BE2C (cell line): ENCODE data around the gene VTI1A.

Experiments
- DNase-seq: peaks from one replicate; pipeline ENCODE4 v3.0.0-alpha.2; 2020
- H3K27me3 ChIP-seq: fragments of 250-450 bp; sonication (Bioruptor Pico); 2 replicates; pipeline ENCODE4 v1.5.1; 2020; ENCODE audit warnings: mild to moderate bottlenecking
- H3K36me3 ChIP-seq: fragments of 250-450 bp; sonication (Bioruptor Pico); 2 replicates; pipeline ENCODE4 v1.5.1; 2020; ENCODE audit warnings: mild to moderate bottlenecking
- H3K4me1 ChIP-seq: fragments of 250-450 bp; sonication (Bioruptor Pico); 2 replicates; pipeline ENCODE4 v1.5.1; 2020
- H3K4me3 ChIP-seq: 2 replicates; pipeline ENCODE4 v1.5.1; 2011; ENCODE audit warnings: low read depth, low read length
- H3K9me3 ChIP-seq: fragments of 250-450 bp; sonication (Bioruptor Pico); 2 replicates; pipeline ENCODE4 v1.5.1; 2020
- TF ChIP-seq, protein P1 (sequence below): IDR thresholded peaks from 2 replicates; pipeline ENCODE4 v1.5.1; 2012; ENCODE audit warnings: mild to moderate bottlenecking, low read depth, low read length

The VTI1A gene

GRCh38 chr10:112791447-112791846 lies 344.4 kb downstream of the VTI1A start:
- DNase-seq, result no peak
- Histone ChIP-seq H3K27me3 (no peaks in the 10 kb centered on the region), H3K4me3 (no peak overlapping the region), H3K36me3 (no peaks in the 10 kb centered on the region), H3K4me1 (peaks cover 3% of the 10 kb centered on the region; the same call in 1 of the 2 replicates), H3K9me3 (no peaks in the 10 kb centered on the region)
- TF ChIP-seq, protein P1, sequence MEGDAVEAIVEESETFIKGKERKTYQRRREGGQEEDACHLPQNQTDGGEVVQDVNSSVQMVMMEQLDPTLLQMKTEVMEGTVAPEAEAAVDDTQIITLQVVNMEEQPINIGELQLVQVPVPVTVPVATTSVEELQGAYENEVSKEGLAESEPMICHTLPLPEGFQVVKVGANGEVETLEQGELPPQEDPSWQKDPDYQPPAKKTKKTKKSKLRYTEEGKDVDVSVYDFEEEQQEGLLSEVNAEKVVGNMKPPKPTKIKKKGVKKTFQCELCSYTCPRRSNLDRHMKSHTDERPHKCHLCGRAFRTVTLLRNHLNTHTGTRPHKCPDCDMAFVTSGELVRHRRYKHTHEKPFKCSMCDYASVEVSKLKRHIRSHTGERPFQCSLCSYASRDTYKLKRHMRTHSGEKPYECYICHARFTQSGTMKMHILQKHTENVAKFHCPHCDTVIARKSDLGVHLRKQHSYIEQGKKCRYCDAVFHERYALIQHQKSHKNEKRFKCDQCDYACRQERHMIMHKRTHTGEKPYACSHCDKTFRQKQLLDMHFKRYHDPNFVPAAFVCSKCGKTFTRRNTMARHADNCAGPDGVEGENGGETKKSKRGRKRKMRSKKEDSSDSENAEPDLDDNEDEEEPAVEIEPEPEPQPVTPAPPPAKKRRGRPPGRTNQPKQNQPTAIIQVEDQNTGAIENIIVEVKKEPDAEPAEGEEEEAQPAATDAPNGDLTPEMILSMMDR, result no peak

GRCh38 chr10:112792487-112793201 lies 345.6 kb downstream of the VTI1A start:
- TF ChIP-seq, protein P1, result no peak
- peaks cover 3% of the 10 kb centered on the region; the same call in 1 of the 2 replicates for H3K4me1 ChIP-seq
- H3K9me3 ChIP-seq, result no peaks in the 10 kb centered on the region
- peak; percentile 47 for DNase-seq
- H3K4me3 ChIP-seq, result peak overlapping the region; percentile 17
- H3K27me3 ChIP-seq, result no peaks in the 10 kb centered on the region
- H3K36me3 ChIP-seq, result no peaks in the 10 kb centered on the region

DNA sequence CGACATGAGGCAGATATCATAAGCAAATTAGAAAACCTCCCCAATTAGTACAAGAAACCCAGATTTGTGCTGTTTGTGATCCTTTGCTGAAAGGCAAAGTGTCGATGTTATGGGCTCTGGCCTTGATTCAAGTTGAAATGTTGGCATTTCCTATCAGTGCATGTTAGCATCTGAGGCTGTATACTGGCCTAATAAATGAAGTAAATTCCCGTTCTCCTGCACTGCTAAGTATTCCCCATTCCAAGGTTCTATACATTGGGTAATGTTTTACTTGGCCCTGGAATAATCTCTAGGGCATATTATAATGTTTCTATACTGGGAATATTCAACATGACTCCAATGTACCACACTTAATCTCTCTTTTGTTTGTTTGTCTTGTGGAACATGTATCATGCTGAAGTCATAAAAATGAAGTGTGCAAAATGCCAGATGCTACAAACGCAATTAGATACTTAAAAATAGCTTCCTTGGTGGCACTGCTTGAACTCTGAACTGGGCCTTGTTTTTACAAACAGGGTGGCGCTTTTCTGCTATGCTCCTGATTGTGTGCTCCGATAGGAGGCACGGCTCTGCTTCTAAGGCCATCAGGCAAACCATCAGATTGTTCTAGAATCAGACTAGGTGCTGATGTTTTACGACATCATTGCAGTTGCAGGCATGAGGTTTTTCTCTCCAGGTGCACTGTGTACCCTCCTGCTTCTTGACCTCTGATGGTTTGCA lies 346.3 kb downstream of the VTI1A start:
- TF ChIP-seq, protein P1, result no peak
- Histone ChIP-seq H3K36me3 (no peaks in the 10 kb centered on the region), H3K4me1 (peaks cover 3% of the 10 kb centered on the region; the same call in 1 of the 2 replicates), H3K9me3 (no peaks in the 10 kb centered on the region), H3K27me3 (no peaks in the 10 kb centered on the region), H3K4me3 (peak overlapping the region; percentile 17)
- no peak for DNase-seq

DNA sequence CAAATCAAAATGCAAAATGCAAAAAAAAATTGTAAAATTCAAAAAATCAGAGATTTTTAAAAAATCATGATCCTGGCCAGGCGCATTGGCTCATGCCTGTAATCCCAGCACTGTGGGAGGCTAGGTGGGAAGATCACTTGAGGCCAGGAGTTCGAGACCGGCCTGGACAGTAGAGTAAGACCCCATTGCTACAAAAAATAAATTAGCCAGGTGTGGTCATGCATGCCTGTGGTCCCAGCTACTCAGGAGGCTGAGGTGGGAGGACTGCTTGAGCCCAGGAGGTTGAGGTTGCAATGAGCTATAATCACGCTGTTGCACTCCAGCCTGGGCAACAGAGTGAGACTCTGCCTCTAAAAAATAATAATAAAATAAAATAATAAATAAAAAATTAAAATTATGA lies 347.2 kb downstream of the VTI1A start:
- Histone ChIP-seq H3K9me3 (no peaks in the 10 kb centered on the region), H3K27me3 (no peaks in the 10 kb centered on the region), H3K4me1 (peaks cover 3% of the 10 kb centered on the region; the same call in 1 of the 2 replicates), H3K36me3 (no peaks in the 10 kb centered on the region), H3K4me3 (no peak overlapping the region)
- DNase-seq, result no peak
- TF ChIP-seq, protein P1, result no peak

GRCh38 chr10:112795067-112795466 lies 348.1 kb downstream of the VTI1A start:
- no peaks in the 10 kb centered on the region for H3K27me3 ChIP-seq
- H3K9me3 ChIP-seq, result no peaks in the 10 kb centered on the region
- H3K4me3 ChIP-seq, result no peak overlapping the region
- no peaks in the 10 kb centered on the region for H3K36me3 ChIP-seq
- TF ChIP-seq, protein P1, result no peak
- H3K4me1 ChIP-seq, result peaks cover 3% of the 10 kb centered on the region; the same call in 1 of the 2 replicates
- DNase-seq, result no peak

- Histone ChIP-seq H3K4me1 (peaks cover 3% of the 10 kb centered on the region; the same call in 1 of the 2 replicates), H3K36me3 (no peaks in the 10 kb centered on the region), H3K4me3 (no peak overlapping the region), H3K9me3 (no peaks in the 10 kb centered on the region), H3K27me3 (no peaks in the 10 kb centered on the region)
- no peak for DNase-seq
- TF ChIP-seq, protein P1, result no peak
These were observed 350.2 kb downstream of the VTI1A start for GRCh38 chr10:112797197-112797596.
